Thymus (tissue), 11 donors: ENCODE results near the gene AFAP1. TPM values are rescaled to one million over a fixed set of nuclear protein-coding genes. Genes with fewer than 3 reads are reported as not detected.
A peak's percentile ranks its signal among the peaks of the same experiment; 100 is the strongest.

ENCODE experiments used
- DNase-seq, 9 donors: peaks; one replicate each; pipeline ENCODE4 v3.0.0-alpha.2; 2013; ENCODE audit warnings: low spot score in 9 of 9, low read depth in 6 of 9, missing footprints in 1 of 9
- H3K27ac ChIP-seq, 2 donors: one replicate each; pipeline ENCODE4 v1.5.1; 2013; ENCODE audit warnings: control low read depth in 1 of 2, low read depth in 1 of 2, low read length in 1 of 2, mild to moderate bottlenecking in 1 of 2, moderate library complexity in 1 of 2
- H3K27me3 ChIP-seq, 2 donors: one replicate each; pipeline ENCODE4 v1.5.1; 2013; ENCODE audit warnings: low read length in 1 of 2; ENCODE audit not compliant: control insufficient read depth in 2 of 2, insufficient read depth in 1 of 2
- H3K36me3 ChIP-seq, 2 donors: one replicate each; pipeline ENCODE4 v1.5.1; 2013; ENCODE audit warnings: low read length in 1 of 2, mild to moderate bottlenecking in 1 of 2, moderate library complexity in 1 of 2; ENCODE audit not compliant: control insufficient read depth in 2 of 2, insufficient read depth in 2 of 2
- H3K4me1 ChIP-seq, 2 donors: one replicate each; pipeline ENCODE4 v1.5.1; 2013; ENCODE audit warnings: low read length in 2 of 2; ENCODE audit not compliant: control insufficient read depth in 2 of 2, insufficient read depth in 2 of 2
- H3K4me3 ChIP-seq, 2 donors: one replicate each; pipeline ENCODE4 v1.5.1; 2013; ENCODE audit warnings: low read length in 2 of 2, control low read depth in 1 of 2, mild to moderate bottlenecking in 1 of 2
- H3K9me3 ChIP-seq, 2 donors: one replicate each; pipeline ENCODE4 v1.5.1; 2013; ENCODE audit warnings: low read length in 1 of 2, mild to moderate bottlenecking in 1 of 2; ENCODE audit not compliant: control insufficient read depth in 2 of 2, insufficient read depth in 1 of 2
- WGBS: extraction: QIAGEN DNeasy Blood & Tissue Kit; methylation state at CpG from one replicate; pipeline ENCODE4 v1.1.7; 2013; 5-methylcytosine and 5-hydroxymethylcytosine counted together
- polyA plus RNA-seq: library from polyadenylated mRNA; stranded (reverse); fragments of 200-250 nt; gene quantifications from one replicate; pipeline ENCODE4 v1.2.3, GENCODE V29; 2013
- total RNA-seq: library from RNA; stranded (reverse); fragments of 120-200 nt; gene quantifications from one replicate; pipeline ENCODE4 v1.2.4, GENCODE V29; 2013
- donor health status: healthy.

AFAP1 gene
- total and polyA plus RNA-seq, 2 donors: 3.2 to 4.5 TPM

DNA sequence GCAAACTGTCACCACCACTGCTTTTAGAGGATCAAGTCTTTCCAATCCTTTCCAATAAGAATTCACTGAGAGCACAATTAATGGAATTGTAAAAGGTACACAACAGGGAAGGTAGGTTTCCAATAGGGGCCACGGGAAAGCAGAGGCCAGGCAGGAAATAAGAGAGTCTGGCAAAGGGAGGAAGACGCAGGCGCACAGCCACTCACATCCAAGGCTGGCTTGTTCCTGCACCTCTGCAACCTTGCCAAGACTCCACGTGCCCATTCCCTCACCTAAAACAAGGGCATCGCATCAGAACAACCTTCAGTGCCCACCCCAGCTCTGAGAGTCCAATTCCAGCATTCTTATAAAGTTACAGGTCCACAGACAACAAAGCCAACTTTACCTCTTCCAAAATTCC lies 81.2 kb downstream of the AFAP1 start:
- no peak for DNase-seq
- H3K9me3 ChIP-seq: no peaks in the 10 kb centered on the region
- no peaks in the 10 kb centered on the region for H3K36me3 ChIP-seq
- WGBS: 66% methylated on average over 5 of the region's 5 CpGs
- H3K4me3 ChIP-seq: no peak overlapping the region
- H3K27me3 ChIP-seq: no peaks in the 10 kb centered on the region
- no peaks in the 10 kb centered on the region for H3K4me1 ChIP-seq
- H3K27ac ChIP-seq: no peak overlapping the region

DNA sequence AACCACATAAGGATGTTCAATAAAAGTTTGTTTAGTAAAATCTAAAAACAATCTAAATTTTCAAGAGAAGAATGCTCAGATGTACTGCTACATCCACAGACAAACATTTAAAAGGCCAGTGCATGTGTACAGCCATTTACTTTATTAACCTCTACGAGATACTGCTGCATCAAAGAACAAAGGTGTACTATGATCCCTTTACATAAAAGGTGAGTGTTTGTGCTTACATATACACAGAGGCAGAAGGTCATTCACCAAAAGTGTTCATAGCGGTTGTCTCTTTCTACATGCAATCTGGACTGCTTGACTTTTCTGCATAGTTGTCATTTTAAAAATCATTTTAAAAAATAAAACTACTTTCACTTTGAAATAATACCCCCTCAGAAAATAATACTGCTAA lies 81.7 kb downstream of the AFAP1 start:
- no peaks in the 10 kb centered on the region for H3K4me1 ChIP-seq
- WGBS: 75% methylated on average over 2 of the region's 2 CpGs
- H3K27me3 ChIP-seq: no peaks in the 10 kb centered on the region
- no peak overlapping the region for H3K27ac ChIP-seq
- H3K9me3 ChIP-seq: no peaks in the 10 kb centered on the region
- H3K36me3 ChIP-seq: no peaks in the 10 kb centered on the region
- DNase-seq: no peak
- H3K4me3 ChIP-seq: no peak overlapping the region

- no peaks in the 10 kb centered on the region for H3K4me1 ChIP-seq
Measured at GRCh38 chr4:7857238-7857701, 82.4 kb downstream of the AFAP1 start.

DNA sequence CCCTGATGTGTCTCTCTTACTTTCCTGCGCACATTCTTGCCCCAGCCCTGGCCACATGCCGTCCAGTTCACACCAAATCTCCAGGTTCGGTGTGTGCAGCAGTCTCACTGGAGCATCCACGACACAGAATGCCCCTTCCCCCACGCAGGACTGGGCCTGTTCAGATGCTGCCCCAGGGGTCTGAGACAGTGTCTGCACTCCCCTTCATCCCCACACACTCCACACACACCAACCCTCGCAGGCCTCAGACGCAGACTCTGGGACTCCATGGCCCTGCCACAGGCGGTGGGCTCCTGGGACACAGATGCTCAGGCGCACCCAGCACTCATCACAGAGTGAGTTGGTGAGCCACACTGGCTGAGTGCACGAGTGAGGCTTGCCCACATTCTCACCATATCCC lies 83.9 kb downstream of the AFAP1 start:
- Histone ChIP-seq H3K9me3 (no peaks in the 10 kb centered on the region), H3K4me3 (no peak overlapping the region), H3K27ac (no peak overlapping the region), H3K4me1 (no peaks in the 10 kb centered on the region), H3K27me3 (no peaks in the 10 kb centered on the region), H3K36me3 (no peaks in the 10 kb centered on the region)
- WGBS: 91% methylated on average over 10 of the region's 10 CpGs
- no peak for DNase-seq

More at GRCh38 chr4:7857238-7857701, 82.4 kb downstream of the AFAP1 start:
- Histone ChIP-seq H3K27ac (peak overlapping the region in 1 of 2 donors; percentile 11), H3K4me3 (no peak overlapping the region), H3K9me3 (no peaks in the 10 kb centered on the region), H3K27me3 (no peaks in the 10 kb centered on the region), H3K36me3 (no peaks in the 10 kb centered on the region)
- WGBS: 79% methylated on average over 8 of the region's 8 CpGs
- DNase-seq: no peak

GRCh38 chr4:7854697-7855370 lies 84.8 kb downstream of the AFAP1 start:
- H3K27ac ChIP-seq: no peak overlapping the region
- WGBS: 73% methylated on average over 9 of the region's 9 CpGs
- no peaks in the 10 kb centered on the region for H3K9me3 ChIP-seq
- no peaks in the 10 kb centered on the region for H3K4me1 ChIP-seq
- no peaks in the 10 kb centered on the region for H3K36me3 ChIP-seq
- DNase-seq: peak in 1 of 9 donors; percentile 33
- no peak overlapping the region for H3K4me3 ChIP-seq
- H3K27me3 ChIP-seq: no peaks in the 10 kb centered on the region

- no peaks in the 10 kb centered on the region for H3K4me1 ChIP-seq
- H3K27me3 ChIP-seq: no peaks in the 10 kb centered on the region
- no peaks in the 10 kb centered on the region for H3K36me3 ChIP-seq
- DNase-seq: no peak
- H3K9me3 ChIP-seq: no peaks in the 10 kb centered on the region
- no peak overlapping the region for H3K27ac ChIP-seq
- H3K4me3 ChIP-seq: no peak overlapping the region
- 87% methylated on average over 9 of the region's 9 CpGs for WGBS
Measured at GRCh38 chr4:7854216-7854615, 85.4 kb downstream of the AFAP1 start.

DNA sequence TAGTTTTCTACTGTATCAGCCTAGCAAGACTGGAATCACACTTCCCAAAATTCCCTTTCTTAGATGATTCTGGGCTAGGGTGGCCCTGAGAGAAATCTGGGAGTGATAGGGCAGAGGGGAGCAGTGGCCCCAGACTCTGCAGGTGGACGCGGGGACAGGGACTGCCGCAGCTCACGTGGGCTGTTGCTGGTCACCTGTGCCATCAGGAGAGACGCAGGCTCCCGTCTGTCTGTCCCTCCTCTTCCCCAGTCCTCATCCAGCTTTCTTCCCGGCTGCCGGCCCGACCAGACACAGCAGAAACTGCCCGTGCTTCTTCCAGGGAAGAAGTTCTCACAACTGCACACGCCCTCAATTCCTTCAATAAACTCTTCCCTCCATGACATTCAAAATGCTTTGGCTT lies 86.4 kb downstream of the AFAP1 start:
- Histone ChIP-seq H3K9me3 (no peaks in the 10 kb centered on the region), H3K4me1 (no peaks in the 10 kb centered on the region), H3K27ac (no peak overlapping the region), H3K27me3 (no peaks in the 10 kb centered on the region), H3K4me3 (no peak overlapping the region), H3K36me3 (no peaks in the 10 kb centered on the region)
- 94% methylated on average over 11 of the region's 11 CpGs for WGBS
- no peak for DNase-seq

GRCh38 chr4:7852568-7853185 lies 87.0 kb downstream of the AFAP1 start:
- Histone ChIP-seq H3K4me3 (no peak overlapping the region), H3K9me3 (no peaks in the 10 kb centered on the region), H3K4me1 (no peaks in the 10 kb centered on the region), H3K27me3 (no peaks in the 10 kb centered on the region), H3K36me3 (no peaks in the 10 kb centered on the region), H3K27ac (no peak overlapping the region)
- 83% methylated on average over 12 of the region's 12 CpGs for WGBS
- no peak for DNase-seq

- no peak overlapping the region for H3K27ac ChIP-seq
- no peaks in the 10 kb centered on the region for H3K36me3 ChIP-seq
- H3K4me1 ChIP-seq: no peaks in the 10 kb centered on the region
- no peak overlapping the region for H3K4me3 ChIP-seq
- H3K27me3 ChIP-seq: no peaks in the 10 kb centered on the region
- no peak for DNase-seq
- no peaks in the 10 kb centered on the region for H3K9me3 ChIP-seq
- 93% methylated on average over 11 of the region's 11 CpGs for WGBS
Measured at GRCh38 chr4:7850489-7850888, 89.2 kb downstream of the AFAP1 start.
